Stimulated activated CD8-positive, alpha-beta memory T cell treated with anti-CD3 and anti-CD28 coated beads, Interleukin-4, amount 100 ng/mL, for 4 hours (primary cell): ENCODE results near the gene EPB41L2.
"Not testable (repeated sequence)": the region's sequence is repeated elsewhere in the genome, so short reads cannot be mapped to it uniquely, and the experiment has no call there.

ENCODE experiments used
- DNase-seq, 2 donors: peaks; one replicate each; pipeline ENCODE4 v3.0.0-alpha.2; 2020; ENCODE audit warnings: low read depth in 2 of 2, low spot score in 1 of 2

Gene EPB41L2

DNA sequence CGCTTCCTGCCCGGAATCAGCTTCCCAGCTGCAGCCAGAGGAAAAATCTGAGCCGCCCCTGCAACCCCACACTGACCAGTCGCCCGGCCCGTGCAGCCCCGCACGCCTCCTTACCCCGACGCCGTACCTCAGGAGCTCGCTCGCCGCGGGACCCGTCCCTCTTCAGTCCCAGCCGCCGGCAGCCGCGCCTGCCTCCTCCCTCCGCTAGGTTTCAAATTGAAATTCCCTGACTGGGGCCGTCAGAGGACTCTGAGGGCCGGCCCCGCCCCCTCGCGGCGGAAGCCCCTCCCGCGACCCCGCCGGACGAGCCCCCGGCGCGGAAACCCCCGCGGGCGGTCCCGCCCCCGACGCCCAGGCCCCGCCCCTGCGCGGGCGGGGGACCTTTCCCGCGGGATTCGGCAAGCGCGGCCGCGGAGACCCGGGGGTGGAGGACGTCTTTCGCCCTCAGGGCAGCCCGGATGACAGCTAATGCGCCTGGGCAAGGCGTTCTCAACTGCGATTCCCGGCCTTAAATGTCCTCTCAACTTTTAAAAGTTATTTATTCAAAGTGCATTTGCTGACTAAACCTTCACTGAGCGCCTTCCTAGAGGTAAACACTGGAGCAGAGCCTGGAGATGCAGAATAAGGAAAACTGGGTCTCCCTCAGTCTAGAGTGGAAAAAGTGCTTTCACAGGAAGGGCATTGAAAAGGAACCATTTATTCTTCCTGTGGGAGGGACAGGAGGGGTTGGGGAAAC is at the start of gene EPB41L2:
TSS of gene EPB41L2 (minus strand) at position 218 of the 736 bp plus-strand sequence. CDS start 106,760 bp downstream, outside the sequence.
- peak; percentile 46 to 70 for DNase-seq

DNA sequence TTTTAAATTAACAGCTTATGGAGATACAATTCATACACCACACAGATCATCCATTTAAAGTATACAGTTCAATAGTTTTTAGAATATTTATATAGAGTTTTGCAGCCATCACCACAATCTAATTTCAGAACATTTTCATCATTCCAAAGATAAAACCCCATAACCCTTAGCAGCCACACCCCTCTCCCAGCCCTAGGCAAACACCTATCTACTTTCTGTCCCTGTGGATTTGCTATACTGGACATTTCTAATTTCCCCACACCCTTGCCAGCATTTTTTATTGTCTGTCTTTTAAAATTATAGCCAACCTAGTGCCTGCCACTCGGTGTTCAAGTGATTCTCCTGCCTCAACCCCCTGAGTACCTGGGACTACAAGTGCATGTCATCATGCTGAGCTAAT is 49.2 kb upstream of the EPB41L2 start:
- no peak for DNase-seq

DNA sequence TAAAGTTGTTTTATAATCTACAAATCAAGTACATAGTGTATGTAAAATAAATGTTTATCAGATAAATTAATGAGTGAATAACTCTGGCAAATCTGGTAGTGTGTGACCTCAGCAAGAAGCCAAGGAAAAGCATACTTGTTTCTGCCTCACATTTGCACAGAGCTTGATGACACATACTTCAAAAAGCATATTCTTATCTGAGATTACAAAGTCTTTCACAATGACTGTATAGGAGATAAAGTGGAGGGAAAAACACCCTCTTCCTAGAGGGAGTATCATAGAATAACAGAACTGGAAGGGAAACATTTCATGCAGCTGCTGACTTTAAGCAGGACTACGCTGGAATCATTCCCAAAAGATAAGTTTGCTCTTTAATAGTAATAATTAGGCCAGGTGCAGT is 44.1 kb upstream of the EPB41L2 start:
- no peak for DNase-seq

DNA sequence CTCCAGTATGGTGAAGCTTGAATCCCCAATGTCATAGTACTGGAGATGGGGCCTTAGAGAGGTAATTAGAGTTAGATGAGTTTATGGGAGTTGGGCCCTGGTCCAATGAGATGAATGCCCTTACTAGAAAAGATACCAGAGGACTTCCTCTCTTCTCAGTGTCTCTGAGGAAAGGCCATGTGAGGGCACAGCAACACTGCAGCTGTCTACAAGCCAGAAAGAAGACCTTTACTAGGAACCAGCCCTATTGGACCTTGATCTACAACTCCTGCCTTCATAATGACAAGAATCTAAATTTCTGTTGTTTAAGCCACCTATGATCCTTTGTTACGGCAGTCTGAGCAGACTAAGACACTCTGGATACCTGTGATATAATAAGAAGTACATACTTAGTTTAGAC is 40.9 kb upstream of the EPB41L2 start:
- DNase-seq = no peak

DNA sequence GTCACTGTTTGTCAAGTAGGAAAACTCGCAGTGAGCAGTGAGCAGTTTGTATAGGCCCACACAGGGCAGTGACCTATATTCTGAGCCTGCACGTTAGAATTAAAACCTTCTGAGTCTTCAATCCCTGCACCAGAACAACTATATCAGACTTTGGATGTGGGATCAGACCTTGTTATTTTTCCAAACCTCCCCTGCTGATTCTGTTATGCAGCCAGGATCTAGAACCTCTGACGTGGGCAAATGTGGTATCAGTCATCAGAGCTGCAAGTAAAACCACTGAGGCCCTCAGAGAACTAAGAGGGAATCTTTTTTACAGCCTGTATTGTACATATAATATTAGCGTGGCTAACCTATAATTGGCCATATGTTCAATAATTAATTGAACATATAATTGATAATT is 40.3 kb upstream of the EPB41L2 start:
- no peak for DNase-seq

DNA sequence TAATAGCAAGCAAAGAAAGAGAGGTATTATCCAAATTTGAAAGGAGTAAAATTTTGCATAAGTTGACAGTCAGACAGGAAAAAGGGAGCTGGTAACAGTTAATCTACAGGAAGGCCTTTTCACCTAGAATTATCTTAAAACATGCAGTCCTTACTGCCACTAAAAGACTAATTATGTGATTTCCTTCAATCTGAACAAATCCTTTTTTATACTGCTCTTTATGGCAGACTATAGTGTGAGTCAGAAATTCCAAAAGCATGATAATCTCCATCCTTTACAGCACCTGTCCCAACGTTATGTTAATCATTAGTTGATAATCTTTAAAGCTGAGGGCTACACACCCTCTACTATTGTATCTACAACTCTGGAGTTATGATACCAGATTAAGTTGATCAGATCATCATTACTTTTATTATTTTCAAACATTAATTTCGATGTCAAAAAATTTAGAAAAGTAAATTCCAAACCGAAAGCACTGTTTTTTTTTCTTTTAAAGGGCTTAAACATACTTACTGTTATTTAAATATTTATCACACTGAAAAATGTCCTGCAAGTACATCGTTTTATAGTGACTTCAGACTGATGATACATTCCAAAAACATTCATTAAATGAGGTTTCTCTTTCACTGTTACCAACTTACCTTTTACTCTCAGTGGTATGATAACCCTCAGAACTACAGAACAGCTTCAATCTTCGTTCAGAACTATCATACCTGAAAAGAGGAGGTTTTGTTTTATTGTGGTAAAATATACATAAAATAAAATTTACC is 39.1 kb upstream of the EPB41L2 start:
- no peak for DNase-seq

DNA sequence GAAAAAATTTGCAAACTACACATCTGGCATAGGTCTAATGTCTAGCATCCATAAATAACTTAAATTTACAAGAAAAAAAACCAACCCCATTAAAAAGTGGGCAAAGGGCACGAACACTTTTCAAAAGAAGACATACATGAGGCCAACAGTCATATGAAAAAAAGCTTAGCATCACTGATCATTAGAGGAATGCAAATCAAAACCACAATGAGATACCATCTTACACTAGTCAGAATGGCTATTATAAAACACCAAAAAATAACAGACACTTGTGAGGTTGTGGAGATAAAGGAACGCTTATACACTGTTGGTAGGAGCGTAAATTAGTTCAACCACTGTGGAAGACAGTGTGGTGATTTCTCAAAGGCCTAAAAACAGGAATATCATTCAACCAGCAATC is 33.7 kb upstream of the EPB41L2 start:
- DNase-seq = no peak

DNA sequence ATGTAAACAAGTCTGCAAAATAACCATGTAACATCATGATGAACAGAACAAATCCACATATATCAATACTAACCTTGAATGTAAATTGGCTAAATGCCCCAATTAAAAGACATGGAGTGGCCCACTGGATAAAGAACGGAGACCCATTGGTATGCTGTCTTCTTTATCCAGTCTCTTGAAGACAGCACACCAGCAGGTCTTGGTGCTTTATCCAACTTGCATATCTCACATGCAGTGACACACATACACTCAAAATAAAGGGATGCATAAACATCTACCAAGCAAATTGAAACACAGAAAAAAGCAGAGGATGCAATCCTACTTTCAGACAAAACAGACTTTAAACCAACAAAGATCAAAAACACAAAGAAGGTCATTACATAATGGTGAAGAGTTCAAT is 30.3 kb upstream of the EPB41L2 start:
- no peak for DNase-seq

DNA sequence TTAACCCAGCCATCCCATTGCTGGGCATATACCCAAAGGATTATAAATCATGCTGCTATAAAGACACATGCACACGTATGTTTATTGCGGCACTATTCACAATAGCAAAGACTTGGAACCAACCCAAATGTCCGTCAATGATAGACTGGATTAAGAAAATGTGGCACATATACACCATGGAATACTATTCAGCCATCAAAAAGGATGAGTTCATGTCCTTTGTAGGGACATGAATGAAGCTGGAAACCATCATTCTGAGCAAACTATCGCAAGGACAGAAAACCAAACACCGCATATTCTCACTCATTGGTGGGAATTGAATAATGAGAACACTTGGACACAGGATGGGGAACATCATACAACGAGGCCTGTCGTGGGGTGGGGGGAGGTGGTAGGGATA is 28.9 kb upstream of the EPB41L2 start:
- not testable (repeated sequence) for DNase-seq

DNA sequence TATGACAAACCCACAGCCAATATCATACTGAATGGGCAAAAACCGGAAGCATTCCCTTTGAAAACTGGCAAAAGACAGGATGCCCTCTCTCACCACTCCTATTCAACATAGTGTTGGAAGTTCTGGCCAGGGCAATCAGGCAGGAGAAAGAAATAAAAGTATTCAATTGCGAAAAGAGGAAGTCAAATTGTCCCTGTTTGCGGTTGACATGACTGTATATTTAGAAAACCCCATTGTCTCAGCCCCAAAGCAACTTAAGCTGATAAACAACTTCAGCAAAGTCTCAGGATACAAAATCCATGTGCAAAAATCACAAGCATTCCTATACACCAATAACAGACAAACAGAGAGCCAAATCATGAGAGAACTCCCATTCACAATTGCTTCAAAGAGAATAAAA is 27.3 kb upstream of the EPB41L2 start:
- not testable (repeated sequence) for DNase-seq

DNA sequence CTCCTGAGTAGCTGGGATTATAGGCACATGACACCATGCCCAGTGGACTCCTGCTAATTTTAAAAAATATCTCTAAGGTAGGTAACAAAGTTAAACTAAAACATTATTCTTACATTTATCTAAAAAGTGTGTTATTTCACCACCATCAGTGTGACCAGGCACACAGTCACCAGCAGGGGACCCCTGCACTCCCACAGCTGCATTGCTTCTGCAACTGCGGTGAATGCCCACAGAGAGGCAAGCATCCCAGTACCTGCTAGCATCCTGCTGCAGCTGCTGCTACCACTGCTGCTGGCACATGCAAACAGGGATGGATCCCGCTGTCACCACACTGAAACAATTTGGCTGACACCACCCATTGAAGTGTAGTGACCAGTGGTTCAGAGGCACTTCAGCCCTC is 21.9 kb upstream of the EPB41L2 start:
- no peak for DNase-seq

DNA sequence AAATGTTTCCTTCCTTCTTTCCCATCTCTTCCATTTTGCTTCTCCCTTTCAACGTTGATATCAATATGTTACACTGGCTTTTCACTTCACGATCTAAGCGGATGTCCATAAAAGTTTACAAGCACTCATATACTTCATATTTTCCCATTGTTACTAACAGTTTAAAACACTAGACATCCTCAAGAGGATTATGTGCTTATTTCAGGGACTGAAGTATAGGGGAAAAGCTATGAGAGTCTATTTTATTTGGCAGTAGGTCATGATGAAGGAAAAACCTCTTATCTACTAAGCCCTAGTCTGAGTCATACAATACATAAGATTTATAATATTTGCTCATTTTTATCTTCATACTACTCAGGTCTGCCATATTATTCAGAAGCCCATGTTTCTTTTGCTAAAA is 20.6 kb upstream of the EPB41L2 start:
- no peak for DNase-seq

DNA sequence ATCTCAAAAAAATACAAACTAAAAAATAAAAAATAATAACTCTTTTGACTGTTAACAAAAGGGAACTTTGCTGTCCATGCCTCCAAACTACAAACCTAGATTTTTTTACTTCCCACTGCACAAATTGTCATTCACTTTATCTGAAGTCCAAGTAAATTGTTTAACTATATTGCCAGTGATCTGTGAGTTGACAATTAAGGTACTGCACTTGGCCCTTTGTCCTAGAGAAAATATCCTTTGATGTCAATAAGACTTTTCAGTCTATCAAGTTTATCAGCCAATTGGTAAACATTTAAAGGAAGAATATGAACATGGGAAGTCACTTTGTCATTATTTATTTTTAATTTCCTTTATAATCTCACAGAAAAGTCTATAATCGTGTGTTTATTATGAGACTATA is 19.3 kb upstream of the EPB41L2 start:
- DNase-seq = no peak

DNA sequence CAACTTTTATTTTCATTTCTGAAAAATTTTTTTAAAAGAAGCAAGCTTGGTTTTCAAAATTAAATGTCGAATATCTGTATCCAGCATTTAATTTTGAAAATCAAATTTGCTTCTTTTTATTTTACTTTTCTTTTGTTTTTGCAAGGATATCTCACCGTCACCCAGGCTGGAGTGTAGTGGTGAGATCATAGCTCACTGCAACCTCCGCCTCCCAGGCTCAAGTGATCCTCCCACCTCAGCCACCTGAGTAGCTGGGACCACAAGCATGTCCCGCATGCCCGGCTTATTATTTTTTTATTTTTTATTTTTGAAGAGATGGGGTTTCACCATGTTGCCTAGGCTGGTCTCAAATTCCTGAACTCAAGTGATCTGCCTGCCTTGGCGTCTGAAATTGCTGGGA is 17.0 kb upstream of the EPB41L2 start:
- no peak for DNase-seq

DNA sequence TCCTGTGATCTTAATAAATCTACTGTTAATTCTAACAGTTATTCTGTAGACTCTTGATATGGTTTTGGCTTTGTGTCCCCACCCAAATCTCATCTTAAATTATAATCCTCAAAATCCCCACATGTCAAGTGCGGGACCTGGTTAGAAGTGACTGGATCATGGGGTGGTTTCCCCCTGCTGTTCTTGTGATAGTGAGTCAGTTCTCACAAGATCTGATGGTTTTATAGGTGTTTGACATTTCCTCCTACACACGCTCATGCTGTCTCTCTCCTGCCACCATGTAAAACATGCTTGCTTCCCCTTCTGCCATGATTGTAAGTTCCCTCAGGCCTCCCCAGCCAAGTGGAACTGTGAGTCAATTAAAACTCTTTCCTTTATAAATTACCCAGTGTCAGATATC is 10.5 kb upstream of the EPB41L2 start:
- DNase-seq = no peak

DNA sequence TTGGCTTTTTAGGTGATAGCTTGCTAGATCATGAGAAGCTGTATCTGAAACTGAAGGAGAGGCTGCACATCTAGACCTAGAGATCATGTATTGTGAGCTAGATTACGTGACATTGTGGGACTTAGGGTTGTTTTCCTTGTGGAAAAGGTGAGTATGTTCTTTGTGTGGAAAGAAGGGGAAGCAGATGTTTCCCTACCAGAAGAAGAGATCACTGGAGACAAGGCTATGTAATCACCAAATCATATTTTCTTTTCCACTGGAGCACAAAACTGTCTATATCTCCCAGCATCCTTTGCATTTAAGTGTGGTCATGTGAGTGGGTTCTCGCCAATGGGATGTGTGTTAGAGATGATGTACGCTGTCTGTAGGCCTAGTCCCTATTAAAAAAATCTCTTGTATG is 7.0 kb upstream of the EPB41L2 start:
- no peak for DNase-seq

DNA sequence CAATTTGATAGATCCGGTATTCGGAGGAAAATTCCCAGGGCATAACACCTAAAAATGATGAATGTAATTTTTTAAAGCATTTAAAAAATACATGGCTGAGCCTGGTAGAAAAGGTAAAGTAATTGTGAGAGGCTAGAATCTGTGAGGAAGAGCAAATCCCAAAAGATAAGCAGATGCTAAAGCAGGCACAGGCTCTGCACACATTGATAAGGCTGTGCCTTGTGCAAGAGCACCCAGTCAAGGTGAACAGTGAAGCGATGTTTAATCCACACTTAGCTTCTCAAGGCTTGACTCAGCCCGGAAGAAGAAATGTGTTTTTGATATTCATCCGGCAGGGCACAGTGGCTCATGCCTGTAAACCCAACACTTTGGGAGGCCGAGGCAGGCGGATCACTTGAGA is 5.1 kb upstream of the EPB41L2 start:
- DNase-seq = no peak

DNA sequence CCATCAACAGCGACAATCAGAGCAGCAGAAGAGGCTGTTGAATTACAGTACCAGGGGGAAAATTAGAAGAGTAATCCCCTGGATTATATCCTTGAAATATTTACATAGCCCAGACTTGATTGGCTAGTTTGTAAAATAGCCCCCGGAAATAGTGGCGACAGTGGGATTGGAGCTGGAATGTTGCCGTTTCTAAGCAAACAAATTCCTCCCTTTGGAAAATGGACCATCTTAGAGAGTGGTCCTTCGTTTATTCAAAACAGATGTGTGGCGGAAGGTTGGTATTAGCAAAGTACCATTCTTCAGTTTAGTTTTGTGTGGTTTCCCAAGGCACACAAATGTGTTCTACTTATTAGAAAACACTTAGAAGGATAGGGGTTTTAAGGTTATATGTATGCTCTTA is 4.5 kb upstream of the EPB41L2 start:
- DNase-seq = no peak

DNA sequence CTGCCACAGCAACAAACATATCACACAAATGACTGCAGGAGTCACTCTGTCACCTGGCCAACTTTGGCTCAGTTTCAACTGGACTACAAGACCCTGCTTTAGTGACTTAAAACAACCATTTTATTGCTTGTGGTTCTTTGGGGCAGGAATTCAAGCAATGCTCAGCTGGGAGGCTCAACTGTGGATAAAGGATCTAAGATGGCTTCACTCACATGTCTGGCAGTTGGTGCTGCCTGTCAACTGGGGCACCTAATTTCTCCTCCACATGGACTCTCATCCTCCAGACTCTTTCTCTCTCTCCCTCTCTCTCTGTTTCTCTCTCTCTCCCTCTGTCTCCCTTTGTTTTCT is 2.8 kb upstream of the EPB41L2 start:
- no peak for DNase-seq

DNA sequence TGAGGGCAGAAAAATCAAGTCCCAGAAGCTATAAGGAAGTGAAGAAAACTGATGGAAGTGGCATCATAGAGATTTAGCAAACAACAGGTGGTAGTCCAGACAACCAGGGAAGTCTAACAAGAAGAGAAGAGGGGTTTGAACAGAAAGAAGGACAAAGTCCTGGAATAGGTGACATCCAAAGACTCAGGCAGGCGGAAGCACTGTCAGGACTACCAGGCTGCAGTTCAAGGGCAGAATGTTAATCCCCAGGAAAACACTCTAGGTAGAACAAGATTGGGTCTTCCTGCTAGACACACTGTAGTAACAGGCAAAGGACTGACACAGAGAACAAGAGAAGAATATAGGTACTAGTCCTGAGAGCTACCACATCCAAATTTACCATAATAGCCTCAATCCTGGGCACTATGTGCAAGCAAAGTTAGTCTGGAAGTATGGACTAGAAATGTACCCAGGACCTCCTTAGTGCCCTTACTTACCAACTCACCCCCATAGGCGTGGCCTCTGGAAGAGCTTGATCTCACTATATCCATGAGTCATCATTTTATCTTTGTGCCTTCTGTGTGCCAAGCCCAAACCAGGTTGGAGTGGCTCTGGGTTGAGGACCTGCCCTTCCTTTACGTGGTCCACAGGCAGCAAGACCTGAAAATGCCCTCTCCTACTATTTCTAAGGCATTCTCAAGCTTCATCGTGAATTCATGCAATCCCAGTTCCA is 2.2 kb upstream of the EPB41L2 start:
- DNase-seq = no peak

DNA sequence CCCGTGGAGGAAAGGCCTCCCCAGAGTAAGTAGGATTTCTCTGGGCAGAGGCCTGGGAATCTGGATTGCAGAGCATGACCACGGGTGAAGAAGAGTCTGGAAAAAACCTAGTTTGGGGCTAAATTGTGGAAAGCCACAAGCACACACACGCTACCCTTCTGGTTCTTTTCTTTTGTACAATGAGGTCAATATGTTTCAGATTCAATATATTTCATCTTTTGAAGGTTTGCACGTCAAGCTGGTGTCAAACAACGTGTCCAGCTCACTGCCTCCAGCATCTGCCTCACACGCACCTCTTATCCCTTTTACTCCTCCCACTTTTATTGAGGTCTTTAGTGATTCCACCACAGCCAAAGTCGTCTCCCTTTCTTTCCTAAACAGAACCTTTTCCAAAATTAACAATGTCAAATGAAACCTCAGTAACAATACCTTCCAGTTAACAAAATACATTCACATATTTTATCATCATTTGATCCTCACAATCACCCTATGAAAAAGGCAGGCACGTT is 773 bp upstream of the EPB41L2 start:
- no peak for DNase-seq
